Left renal pelvis (tissue), 4 donors: ENCODE data around the gene PLXNB1. TPM values are rescaled to one million over a fixed set of nuclear protein-coding genes. Genes with fewer than 3 reads are reported as not detected.
"Not testable (repeated sequence)": the region's sequence is repeated elsewhere in the genome, so short reads cannot be mapped to it uniquely, and the experiment has no call there.

Experiments used
- DNase-seq, 4 donors: peaks; one replicate each; pipeline ENCODE4 v3.0.0-alpha.2; 2013; ENCODE audit warnings: low read depth in 4 of 4, low spot score in 3 of 4
- polyA plus RNA-seq, 4 donors: library from polyadenylated mRNA; unstranded; fragments of 120-200 nt; gene quantifications; one replicate each; pipeline ENCODE4 v1.2.1, GENCODE V29; 2013; ENCODE audit not compliant: insufficient read length in 4 of 4

Gene PLXNB1
- polyA plus RNA-seq: 100 to 1,000 TPM in 3 of 4 donors, 10 to 100 TPM in 1; 60.5 to 226 (median 169) TPM

DNA sequence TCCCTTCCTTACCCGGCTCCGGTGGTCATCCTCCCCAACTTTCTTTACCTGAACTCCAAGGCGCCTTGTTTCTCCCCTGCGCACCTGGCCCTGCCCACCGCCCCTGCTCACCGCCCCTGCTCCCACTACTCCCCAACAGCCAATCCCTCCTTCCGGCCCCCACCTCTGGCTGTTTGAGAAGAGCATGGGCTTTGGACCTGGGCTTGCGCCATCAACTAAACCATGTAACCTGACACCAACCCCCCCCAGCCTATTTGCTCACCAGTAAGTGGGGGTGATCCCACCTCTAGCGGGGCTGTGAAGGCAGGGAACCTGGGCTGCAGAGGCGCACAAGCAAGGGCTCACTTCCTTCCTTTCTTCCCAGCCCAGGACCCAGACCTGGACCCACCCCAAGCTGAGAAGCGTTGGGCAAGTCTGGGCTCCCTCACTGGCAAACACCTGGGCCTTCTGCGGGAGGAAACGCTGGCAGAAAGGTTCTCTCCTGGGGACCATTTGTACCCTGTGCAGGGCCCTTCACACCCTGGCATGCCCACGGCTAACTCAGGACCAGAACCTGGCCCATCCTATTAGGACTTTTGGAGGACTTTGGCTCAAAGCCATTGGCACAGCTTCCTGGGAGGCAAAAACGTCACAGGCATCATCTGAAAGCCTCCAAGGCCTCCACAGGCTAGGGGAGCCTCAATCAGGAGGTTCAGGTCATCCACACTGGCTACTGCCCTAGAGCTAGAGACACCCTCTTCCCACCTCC, at the start of gene PLXNB1:
TSS of gene PLXNB1 (minus strand) at position 127 of the 748 bp plus-strand sequence. CDS start 5,475 bp downstream, outside the sequence.
- DNase-seq: peak; percentile 74 to 88 (median 76)

DNA sequence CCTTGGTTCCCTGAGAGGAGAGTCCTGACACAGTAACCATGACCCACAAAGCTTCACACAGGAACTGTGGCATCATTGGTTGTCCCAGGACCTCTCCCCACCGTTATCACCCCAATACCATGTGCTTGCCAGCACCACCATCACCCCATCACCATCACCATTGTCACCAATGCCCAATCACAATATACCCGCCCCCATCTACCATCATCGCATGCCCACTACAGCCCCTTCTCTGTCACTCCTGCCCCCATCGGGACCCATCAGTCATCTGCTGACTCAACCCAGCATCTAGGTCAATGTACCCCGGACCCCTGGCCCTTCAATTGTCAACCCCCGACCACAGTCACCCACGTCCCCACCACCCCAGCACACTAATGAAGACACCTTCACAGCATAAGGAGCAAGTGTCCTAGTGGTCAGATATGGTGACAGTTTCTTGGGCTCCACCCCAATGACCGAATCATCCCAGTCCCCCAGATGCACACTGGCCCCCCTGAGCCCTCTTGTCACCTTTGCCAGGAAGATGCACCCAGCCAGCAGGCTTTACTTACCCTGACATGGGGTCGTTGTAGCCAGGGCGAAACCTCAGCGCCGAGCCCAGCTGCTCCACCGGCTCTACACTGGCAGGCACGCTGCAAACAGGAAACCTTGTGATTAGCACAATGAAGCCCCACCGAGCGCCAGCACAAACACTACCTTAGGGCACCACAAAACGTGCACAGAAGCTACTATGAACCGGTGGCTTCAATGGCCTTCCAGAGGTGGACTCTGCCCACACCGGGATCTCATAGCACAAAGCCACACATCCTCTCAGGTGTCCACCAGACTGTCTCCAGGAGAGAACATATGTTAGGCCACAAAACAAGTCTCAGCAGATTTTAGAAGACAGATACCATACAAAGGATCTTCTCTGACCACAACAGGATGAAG, 49.0 kb upstream of the PLXNB1 start:
- no peak for DNase-seq

DNA sequence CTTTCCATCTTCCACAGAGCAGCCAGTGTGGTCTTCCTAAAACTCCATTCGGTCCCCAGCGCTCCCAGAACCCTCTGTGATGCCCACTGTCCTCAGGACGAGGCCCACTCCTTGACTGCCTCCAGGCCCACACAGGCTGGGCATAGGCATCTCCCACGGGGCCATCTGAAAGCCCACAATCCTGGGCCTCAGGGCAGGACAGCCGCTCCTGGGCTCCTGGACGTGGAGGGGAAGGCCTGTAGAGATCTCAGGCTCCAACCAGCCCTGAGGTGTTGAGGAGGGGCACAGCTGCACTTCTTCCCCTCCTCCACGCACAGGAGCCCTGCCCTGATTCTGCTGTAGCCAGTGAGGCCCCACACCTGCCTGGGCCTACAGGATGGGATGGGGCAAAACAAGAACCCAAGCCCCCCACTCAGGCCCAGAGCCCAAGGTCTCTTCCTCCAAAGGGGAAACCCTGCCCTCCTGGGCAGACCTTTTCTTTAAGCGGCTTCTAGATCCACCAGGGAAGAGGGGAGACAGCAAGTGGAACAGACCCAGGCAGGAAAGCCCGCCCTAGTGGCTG, 48.2 kb upstream of the PLXNB1 start:
- no peak for DNase-seq

GRCh38 chr3:48476426-48477053, 46.7 kb upstream of the PLXNB1 start:
- no peak for DNase-seq

- DNase-seq: no peak
Measured at GRCh38 chr3:48475188-48475587, 45.3 kb upstream of the PLXNB1 start.

DNA sequence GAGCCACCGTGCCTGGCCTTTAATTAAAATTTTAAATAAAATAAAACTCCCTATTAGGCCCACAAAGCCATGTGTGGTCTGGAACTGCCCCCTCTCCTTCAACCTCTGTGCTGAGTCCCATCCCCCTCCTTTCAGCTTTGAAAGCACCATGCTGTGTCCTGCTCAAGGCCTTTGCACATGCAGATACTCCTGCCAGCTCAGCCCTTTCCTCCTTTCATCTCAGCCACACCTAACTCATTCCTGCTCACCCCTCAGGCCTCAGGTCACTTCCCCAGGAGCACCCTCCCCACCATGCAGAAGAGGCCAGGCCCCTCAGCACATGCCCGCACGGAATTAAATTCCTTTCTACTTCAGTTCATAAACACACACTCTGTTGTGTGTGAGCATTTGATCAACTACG, 44.7 kb upstream of the PLXNB1 start:
- DNase-seq: no peak

- not testable (repeated sequence) for DNase-seq
Measured at GRCh38 chr3:48474031-48474430, 44.1 kb upstream of the PLXNB1 start.

GRCh38 chr3:48473617-48473952, 43.7 kb upstream of the PLXNB1 start:
- no peak for DNase-seq

DNA sequence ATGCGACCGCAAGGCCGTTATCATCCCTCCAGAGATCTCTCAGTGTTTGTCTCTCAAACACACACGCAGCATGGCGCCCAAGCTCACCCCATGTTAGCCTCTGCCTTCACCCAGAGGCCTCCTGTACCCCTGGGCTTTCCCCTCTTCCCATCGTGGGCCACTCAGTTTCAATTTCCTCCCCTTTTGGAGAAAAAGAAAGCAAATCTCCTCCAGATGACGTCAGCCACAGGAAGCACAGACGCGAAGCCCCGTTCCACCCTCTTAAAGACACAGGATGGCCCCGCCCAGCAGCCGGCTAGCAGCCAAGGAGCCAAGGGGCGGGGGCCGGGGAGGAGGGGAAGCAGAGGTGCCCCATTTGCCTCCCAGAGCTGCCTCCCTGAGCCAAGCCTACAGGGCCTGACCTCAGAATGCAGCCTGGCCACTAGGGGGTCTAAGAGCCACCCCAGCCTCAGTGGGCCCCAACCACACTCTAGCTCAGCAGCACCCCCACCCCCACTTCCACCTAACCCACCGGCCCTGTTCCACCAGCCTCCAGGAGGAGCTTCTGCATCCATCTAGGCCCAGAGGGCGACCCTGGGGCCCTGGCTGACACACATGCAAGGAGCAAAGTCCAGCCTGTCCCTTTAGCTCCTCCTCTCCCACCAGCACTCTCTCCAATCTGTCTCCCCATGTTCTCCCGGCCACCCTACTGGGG, 43.2 kb upstream of the PLXNB1 start:
- peak; percentile 64 to 84 (median 81) for DNase-seq

GRCh38 chr3:48472673-48472922, 42.7 kb upstream of the PLXNB1 start:
- DNase-seq: no peak

GRCh38 chr3:48470286-48470685, 40.4 kb upstream of the PLXNB1 start:
- no peak for DNase-seq

DNA sequence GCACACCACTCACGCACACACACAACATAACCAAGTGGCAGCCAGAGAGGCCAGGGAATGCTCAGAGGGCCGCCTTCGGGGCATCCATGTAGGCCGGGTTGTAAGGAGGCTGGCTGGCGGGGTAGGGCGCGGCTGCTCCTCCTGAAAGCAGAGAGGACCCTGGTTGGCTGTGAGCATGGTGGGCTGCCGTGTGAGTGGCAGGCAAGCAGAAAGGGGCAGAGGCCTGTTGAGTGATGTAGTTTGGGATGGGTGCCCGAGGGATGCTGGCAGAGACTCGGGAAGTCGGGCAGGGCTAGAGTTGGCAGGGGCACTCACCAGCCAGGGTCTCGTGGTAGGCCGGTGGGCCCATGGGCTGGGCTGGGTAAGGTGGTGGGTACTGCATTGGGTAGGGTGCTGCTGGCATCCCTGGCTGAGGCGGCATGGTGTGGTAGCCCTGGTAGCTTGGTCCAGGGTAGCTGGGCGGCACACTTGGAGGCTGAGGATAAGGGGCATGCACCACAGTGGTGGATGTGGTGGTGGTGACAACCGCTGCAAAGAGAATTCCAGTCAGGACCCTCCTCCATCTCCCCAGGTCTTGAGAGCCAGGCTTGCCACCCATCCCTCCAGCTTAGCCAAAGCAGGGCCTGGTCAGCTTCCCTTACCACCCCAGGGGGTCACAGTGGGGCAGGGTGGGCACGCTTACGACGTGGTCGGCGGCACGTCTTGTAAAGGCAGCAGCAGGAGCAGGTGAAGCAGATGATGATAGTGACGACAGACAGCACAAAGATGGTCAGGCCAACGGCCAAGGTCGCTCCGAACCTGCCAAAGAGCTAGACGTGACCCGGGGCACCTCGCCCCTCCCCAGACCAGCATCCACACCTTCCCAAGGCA, 39.4 kb upstream of the PLXNB1 start:
- DNase-seq: no peak

GRCh38 chr3:48468329-48468731, 38.4 kb upstream of the PLXNB1 start:
- DNase-seq: no peak

DNA sequence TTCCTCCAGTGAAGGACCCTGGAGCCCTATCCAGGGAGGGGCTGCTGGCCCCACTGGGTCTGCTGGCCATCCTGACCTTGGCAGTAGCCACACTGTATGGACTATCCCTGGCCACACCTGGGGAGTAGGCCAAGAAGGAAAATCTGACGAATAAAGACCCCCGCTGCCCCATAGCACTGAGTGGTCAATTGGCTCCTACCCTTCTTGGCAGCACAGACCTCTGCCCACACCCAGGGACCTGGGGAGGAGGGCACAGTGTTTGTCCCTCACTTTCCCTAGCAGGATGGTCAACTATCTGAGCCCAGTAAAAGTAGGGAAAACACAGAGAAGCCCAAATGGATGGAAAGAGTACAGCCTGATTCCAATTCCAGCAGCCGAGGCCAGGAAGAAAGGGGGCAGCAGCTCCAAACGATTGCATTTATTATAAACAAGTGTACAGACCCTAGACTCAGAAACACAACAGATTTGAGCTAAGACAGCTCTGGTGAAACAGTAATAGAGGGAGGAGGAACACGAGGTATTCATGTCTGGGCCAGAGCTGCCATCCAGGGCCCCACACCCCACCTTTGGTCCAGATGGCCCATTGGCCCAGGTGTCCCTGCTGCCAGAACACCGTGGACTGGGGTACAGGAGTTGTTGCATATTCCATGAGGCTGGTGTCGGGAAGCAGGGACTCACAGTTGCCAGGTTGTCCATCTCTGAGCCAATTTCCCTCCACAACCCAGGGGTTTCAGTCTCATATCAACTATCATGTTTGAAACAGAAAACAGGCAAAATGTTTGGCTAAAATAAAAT, 37.8 kb upstream of the PLXNB1 start:
- no peak for DNase-seq

DNA sequence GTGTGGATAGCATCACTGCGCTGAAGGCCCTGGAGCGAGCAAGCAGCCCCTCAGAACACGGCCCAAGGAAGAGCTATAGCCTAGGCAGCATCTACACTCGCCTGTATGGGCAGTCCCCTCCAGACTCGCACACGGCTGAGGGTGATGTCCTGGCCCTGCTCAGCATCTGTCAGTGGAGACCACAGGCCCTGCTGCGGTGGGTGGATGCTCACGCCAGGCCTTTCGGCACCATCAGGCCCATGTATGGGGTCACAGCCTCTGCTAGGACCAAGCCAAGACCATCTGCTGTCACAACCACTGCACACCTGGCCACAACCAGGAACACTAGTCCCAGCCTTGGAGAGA, 37.2 kb upstream of the PLXNB1 start:
- no peak for DNase-seq

GRCh38 chr3:48466386-48467109, 36.7 kb upstream of the PLXNB1 start:
- DNase-seq: no peak

DNA sequence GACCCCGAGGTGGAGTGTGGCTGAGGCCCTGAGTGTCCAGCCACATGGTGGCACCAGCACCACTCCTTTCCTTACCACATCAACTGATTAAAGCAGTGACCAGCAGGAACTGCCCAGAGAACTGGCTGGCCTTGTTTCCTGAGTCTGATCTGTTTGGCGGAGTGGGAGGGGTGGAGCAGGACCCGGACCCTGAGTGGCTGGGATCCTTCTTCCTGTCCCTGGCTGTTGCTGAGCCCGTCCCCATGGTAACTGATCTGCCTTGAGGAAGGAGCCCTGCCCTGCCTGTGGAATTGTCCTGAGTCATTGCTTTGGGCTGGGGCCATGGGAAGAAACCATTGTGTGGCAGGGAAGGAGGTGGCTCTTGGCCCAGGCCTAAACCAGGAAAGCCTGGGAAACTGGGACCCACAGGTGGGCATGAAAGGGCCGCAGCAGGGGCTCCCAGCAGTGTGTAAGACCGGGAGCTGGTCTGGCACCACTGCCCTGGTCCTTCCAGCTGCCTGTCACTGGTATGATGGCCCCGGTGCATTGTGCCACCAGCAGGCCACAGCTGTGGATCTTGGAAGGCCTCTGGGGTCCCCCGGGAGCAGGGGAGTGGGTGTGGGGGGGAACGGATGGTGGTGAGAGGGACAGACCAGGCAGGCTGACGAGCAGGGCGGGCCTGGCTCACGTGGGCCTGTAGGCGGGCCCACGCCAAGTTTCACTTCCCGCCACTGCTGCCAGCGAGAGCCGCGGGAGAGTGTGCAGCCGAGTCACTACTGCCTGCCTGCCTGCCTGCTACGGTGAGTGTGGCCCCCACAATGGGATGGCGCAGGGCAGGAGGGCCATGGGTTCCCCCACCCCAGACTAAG, 35.9 kb upstream of the PLXNB1 start:
- DNase-seq: peak; percentile 95 to 98 (median 96)

GRCh38 chr3:48465237-48465530, 35.3 kb upstream of the PLXNB1 start:
- no peak for DNase-seq
